Kidney epithelial cell (primary cell): ENCODE results near the gene TENM3. TPM values are rescaled to one million over a fixed set of nuclear protein-coding genes. Genes with fewer than 3 reads are reported as not detected.

Experiments used
- DNase-seq: peaks from one replicate; pipeline ENCODE4 v3.0.0-alpha.2; 2010; ENCODE audit warnings: low read depth
- H3K27me3 ChIP-seq: 2 replicates; pipeline ENCODE4 v1.6.0; 2011; ENCODE audit warnings: low read length; ENCODE audit not compliant: control insufficient read depth, insufficient read depth
- H3K36me3 ChIP-seq: 2 replicates; pipeline ENCODE4 v1.5.1; 2011; ENCODE audit warnings: low read length; ENCODE audit not compliant: control insufficient read depth, insufficient read depth
- H3K4me3 ChIP-seq: 2 replicates; pipeline ENCODE4 v1.5.1; 2011; ENCODE audit warnings: low read depth, mild to moderate bottlenecking, control low read depth, low read length
- total RNA-seq: library from RNA; depleted of rRNA; stranded (reverse); fragments of >200 nt; gene quantifications from 2 replicates; pipeline ENCODE4 v1.2.3, GENCODE V29; 2015
- TF ChIP-seq, protein P1 (sequence below): IDR thresholded peaks from 2 replicates; pipeline ENCODE4 v1.5.1; 2011; ENCODE audit warnings: mild to moderate bottlenecking, moderate library complexity, low read length, control low read depth, inconsistent platforms; ENCODE audit not compliant: insufficient read depth, poor library complexity, severe bottlenecking

The TENM3 gene
- total RNA-seq, 1 donor from 2014 or later: 11.2 TPM

DNA sequence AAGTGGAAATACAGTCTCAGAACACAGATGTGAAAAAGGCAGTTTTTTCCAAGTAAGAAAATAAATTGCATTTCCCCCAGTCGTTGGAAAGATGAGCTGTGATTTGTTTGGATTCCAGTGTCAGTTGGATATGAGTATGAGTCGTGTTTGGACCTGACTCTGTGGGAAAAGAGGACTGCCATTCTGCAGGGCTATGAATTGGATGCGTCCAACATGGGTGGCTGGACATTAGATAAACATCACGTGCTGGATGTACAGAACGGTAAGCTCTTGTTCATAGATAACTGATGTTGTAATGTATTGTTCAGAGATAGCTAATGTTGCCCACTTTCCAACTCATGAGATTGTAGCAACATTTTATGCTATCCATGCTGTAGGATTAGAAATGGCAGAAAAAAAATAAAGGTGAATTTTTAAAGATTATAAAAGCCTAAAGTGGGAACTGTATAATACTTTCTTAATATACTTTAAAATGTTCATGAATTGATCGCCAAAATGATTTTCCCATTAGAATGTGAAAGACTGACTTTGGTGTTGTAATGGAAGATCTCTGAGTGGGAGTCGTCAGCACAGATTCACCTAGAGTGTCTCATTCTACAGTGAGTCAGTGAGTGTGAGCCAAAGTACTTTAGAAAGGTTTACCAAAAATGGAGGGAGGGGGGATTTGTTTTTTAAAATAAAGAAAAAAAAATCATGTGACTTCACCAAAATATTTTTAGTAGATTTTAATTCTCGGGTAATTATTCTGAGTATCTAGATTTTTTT lies 495.3 kb downstream of the TENM3 start:
- no peak for DNase-seq
- no peaks in the 10 kb centered on the region for H3K36me3 ChIP-seq
- TF ChIP-seq, protein P1, sequence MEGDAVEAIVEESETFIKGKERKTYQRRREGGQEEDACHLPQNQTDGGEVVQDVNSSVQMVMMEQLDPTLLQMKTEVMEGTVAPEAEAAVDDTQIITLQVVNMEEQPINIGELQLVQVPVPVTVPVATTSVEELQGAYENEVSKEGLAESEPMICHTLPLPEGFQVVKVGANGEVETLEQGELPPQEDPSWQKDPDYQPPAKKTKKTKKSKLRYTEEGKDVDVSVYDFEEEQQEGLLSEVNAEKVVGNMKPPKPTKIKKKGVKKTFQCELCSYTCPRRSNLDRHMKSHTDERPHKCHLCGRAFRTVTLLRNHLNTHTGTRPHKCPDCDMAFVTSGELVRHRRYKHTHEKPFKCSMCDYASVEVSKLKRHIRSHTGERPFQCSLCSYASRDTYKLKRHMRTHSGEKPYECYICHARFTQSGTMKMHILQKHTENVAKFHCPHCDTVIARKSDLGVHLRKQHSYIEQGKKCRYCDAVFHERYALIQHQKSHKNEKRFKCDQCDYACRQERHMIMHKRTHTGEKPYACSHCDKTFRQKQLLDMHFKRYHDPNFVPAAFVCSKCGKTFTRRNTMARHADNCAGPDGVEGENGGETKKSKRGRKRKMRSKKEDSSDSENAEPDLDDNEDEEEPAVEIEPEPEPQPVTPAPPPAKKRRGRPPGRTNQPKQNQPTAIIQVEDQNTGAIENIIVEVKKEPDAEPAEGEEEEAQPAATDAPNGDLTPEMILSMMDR: no peak
- no peaks in the 10 kb centered on the region for H3K27me3 ChIP-seq
- H3K4me3 ChIP-seq: no peak overlapping the region

DNA sequence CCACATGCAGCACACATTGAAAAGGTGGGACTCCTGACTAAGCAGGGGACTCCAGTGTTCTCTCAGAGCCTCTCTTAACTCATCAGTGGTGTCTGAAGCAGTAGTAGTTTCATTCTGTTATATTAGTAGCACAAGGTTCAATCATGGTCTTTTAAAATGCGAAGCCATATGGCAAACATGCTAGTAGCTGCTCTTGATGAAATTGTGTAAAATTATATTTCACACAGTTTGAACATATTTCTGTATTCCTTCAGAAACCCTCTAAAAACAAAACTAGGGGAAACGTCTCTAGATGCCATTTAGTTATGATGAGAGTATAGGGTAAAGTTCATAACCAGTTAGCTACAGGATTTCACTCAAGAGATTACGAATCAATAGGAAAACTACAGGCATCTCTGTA lies 497.1 kb downstream of the TENM3 start:
- H3K36me3 ChIP-seq: no peaks in the 10 kb centered on the region
- H3K27me3 ChIP-seq: no peaks in the 10 kb centered on the region
- H3K4me3 ChIP-seq: no peak overlapping the region
- TF ChIP-seq, protein P1: no peak
- no peak for DNase-seq

DNA sequence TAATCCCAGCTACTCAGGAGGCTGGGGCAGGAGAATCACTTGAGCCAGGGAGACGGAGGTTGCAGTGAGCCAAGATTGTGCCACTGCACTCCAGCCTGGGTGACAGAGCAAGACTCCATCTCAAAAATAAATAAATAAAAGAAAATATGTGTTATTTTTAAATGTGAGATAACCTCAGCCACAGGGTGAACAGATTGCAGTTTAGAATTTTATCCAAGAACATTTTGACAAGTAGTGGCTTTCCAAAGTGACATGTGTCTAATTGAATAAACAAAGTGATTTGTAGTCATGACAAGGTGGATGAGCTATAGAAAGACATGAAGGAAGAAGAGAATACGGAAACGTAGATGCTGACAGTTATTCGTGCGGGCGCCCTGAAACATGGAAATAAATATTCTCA lies 497.9 kb downstream of the TENM3 start:
- H3K36me3 ChIP-seq: no peaks in the 10 kb centered on the region
- no peaks in the 10 kb centered on the region for H3K27me3 ChIP-seq
- TF ChIP-seq, protein P1: no peak
- DNase-seq: no peak
- H3K4me3 ChIP-seq: no peak overlapping the region

GRCh38 chr4:182741914-182742313 lies 498.7 kb downstream of the TENM3 start:
- no peak overlapping the region for H3K4me3 ChIP-seq

DNA sequence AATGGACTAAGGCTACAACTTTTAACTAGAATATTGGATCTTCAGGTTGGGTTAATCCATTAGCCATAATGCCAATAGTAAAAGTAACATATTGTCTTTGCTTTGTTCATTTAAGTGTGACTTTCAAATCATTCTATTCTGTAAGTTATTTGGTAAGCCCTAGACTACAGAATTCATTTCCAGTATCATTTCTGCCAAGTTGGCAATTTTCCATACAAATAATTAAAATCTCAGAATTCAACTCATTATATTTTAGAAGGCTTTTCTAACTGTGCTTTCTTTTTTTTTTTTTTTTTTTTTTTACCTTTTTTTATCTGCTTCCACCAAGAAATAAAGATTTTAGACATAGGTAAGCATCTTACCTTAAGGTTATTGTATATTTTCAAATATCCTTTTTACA lies 500.6 kb downstream of the TENM3 start:
- TF ChIP-seq, protein P1: no peak
- no peaks in the 10 kb centered on the region for H3K27me3 ChIP-seq
- H3K36me3 ChIP-seq: no peaks in the 10 kb centered on the region
- no peak for DNase-seq
- no peak overlapping the region for H3K4me3 ChIP-seq

More at GRCh38 chr4:182741914-182742313, 498.7 kb downstream of the TENM3 start:
- TF ChIP-seq, protein P1: no peak
- no peaks in the 10 kb centered on the region for H3K36me3 ChIP-seq
- no peaks in the 10 kb centered on the region for H3K27me3 ChIP-seq
- DNase-seq: no peak

DNA sequence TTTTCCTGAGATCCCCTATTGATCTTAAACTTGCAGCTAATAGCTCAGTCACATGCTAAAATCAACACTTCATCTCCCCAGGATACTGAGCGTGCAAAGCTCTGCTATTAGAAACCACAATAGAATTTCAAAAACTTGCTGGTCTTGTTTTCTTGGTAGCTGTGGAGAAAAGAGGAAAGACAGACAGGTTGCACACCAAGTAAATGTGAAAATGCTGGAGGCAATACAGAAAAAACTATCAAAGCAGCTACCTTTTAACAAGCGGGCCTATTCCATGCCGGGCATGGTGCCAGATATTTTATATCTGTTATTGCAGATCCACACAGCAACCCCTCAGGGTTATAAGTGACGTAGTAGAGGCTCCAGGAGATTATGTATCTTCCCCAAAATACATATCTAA lies 502.0 kb downstream of the TENM3 start:
- Histone ChIP-seq H3K4me3 (no peak overlapping the region), H3K27me3 (no peaks in the 10 kb centered on the region), H3K36me3 (no peaks in the 10 kb centered on the region)
- TF ChIP-seq, protein P1: no peak
- no peak for DNase-seq
